ENCODE results near the gene CTRB2. TPM values are rescaled to one million over a fixed set of nuclear protein-coding genes. Genes with fewer than 3 reads are reported as not detected.

Gene CTRB2
- total RNA-seq, 6 donors from 2014 or later, result 9.8 to 15.9 TPM; not detected in 4

DNA sequence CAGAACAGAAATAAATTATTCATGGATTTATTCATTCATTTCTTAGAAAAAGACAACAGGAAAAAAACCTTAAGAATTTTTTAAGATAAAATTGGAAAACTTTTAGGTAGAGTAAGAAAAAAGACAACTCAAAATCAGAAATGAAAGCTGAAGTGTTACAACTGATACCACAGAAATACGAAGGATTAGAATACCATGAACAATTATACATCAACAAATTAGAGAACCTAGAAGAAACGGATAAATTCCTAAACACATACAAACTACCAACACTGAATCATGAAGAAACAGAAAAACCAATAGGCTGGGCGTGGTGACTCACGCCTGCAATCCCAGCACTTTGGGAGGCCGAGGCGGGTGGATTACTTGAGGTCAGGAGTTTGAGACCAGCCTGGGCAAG, 27.8 kb downstream of the CTRB2 start:
- ATAC-seq (ENCODE audit: low FRiP score in 2 of 2) (no peak), DNase-seq (no peak)
- Histone ChIP-seq H3K27me3 (no peaks in the 10 kb centered on the region), H3K4me1 (no peaks in the 10 kb centered on the region), H3K36me3 (no peaks in the 10 kb centered on the region), H3K4me3 (no peak overlapping the region), H3K27ac (no peak overlapping the region), H3K9me3 (peaks cover 4 to 32% (median 16%) of the 10 kb centered on the region in 4 donors)
- 92 to 96% methylated on average over 6 of the region's 6 CpGs for WGBS, 2 donors
- TF ChIP-seq POLR2AphosphoS5 (IDR thresholded peaks at IDR 0.05) (no peak), EP300 (IDR thresholded peaks at IDR 0.05) (no peak), POLR2A (IDR thresholded peaks at IDR 0.05) (no peak), CTCF (IDR thresholded peaks at IDR 0.05) (no peak)

DNA sequence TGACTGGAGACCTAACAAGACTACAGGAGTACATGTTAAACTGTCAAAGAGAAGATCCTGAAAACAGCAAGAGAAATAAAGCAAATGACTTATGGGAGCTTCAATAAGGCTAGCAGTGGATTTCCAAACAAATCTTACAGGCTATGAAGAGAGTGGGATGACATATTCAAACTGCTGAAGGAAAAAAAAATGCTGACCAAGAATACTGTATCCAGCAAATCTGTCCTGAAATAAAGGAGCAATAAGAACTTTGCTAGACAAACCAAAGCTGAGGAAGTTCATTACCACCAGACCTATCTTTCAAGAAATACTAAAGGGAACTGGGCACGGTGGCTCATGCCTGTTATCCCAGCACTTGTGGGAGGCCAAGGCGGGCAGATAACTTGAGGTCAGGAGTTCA, 30.0 kb downstream of the CTRB2 start:
- Histone ChIP-seq H3K27ac (no peak overlapping the region), H3K27me3 (no peaks in the 10 kb centered on the region), H3K36me3 (no peaks in the 10 kb centered on the region), H3K9me3 (peaks cover 13 to 38% (median 28%) of the 10 kb centered on the region in 4 donors), H3K4me1 (no peaks in the 10 kb centered on the region), H3K4me3 (no peak overlapping the region)
- ATAC-seq (ENCODE audit: low FRiP score in 2 of 2) (no peak), DNase-seq (no peak)
- WGBS, 2 donors, result 95 to 96% methylated on average over 2 of the region's 2 CpGs
- no peak for TF ChIP-seq EP300 (IDR thresholded peaks at IDR 0.05)
- no peak for TF ChIP-seq POLR2A (IDR thresholded peaks at IDR 0.05)
- no peak for TF ChIP-seq POLR2AphosphoS5 (IDR thresholded peaks at IDR 0.05)
- no peak for TF ChIP-seq CTCF (IDR thresholded peaks at IDR 0.05)

DNA sequence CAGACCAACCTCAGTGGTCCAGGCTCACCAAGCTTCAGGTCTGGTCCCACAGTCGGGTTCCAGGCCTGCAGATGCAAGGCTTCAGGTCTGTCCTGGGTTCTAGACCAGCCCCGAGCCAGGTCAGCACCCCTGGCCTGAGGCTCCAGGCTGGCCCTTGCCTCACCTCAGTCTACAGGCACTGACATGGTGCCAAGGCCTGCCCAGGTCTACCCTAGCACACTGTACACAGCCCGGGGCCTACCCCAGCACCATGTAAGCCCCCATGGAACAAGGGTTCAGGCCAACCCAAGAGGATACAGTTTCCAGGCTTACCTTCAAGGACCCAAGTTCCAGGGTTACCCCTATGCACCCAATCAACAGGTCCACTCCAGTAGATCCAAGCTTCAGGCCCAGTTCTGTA, 31.9 kb downstream of the CTRB2 start:
- no peaks in the 10 kb centered on the region for H3K27me3 ChIP-seq
- H3K4me1 ChIP-seq, result no peaks in the 10 kb centered on the region
- TF ChIP-seq EP300 (IDR thresholded peaks at IDR 0.05) (no peak), POLR2A (IDR thresholded peaks at IDR 0.05) (no peak)
- peaks cover 23 to 56% (median 44%) of the 10 kb centered on the region in 4 donors for H3K9me3 ChIP-seq
- peaks cover 0 to 8% (median 5%) of the 10 kb centered on the region in 4 donors for H3K36me3 ChIP-seq
- DNase-seq (no peak), ATAC-seq (ENCODE audit: low FRiP score in 2 of 2) (no peak)
- H3K4me3 ChIP-seq, result no peak overlapping the region
- 95% methylated on average over 3 of the region's 3 CpGs; no CpG with 5 or more reads in 1 of the 2 donors for WGBS, 2 donors
- H3K27ac ChIP-seq, result no peak overlapping the region

DNA sequence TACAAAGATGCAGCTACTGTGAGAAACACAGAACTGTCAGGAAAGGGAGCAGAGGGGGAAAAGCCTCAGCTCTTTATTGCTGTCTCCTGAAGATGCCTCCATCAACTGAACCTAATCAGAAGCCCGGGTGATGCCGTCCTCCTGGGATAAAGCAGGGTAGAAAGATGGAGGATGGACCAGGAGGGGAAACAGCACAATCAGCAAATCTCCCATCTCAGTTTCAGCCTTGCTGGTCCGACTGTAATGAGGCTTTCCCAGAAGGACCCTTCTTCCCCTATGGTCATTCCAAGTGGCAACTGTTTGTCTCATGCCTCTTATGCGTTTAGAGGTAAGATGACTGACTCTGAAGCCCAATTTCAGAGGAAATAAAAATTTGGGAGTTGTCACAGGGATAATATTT, 34.4 kb downstream of the CTRB2 start:
- Histone ChIP-seq H3K4me1 (no peaks in the 10 kb centered on the region), H3K27ac (no peak overlapping the region), H3K4me3 (no peak overlapping the region), H3K36me3 (peaks cover 15 to 33% (median 29%) of the 10 kb centered on the region in 4 donors), H3K27me3 (no peaks in the 10 kb centered on the region), H3K9me3 (peaks cover 31 to 78% (median 69%) of the 10 kb centered on the region in 4 donors)
- WGBS, 2 donors, result 94 to 98% methylated on average over 4 of the region's 4 CpGs
- ATAC-seq (ENCODE audit: low FRiP score in 2 of 2), result no peak
- TF ChIP-seq POLR2A (IDR thresholded peaks at IDR 0.05) (no peak), EP300 (IDR thresholded peaks at IDR 0.05) (no peak), POLR2AphosphoS5 (IDR thresholded peaks at IDR 0.05) (no peak), CTCF (IDR thresholded peaks at IDR 0.05) (no peak)
- no peak for DNase-seq

DNA sequence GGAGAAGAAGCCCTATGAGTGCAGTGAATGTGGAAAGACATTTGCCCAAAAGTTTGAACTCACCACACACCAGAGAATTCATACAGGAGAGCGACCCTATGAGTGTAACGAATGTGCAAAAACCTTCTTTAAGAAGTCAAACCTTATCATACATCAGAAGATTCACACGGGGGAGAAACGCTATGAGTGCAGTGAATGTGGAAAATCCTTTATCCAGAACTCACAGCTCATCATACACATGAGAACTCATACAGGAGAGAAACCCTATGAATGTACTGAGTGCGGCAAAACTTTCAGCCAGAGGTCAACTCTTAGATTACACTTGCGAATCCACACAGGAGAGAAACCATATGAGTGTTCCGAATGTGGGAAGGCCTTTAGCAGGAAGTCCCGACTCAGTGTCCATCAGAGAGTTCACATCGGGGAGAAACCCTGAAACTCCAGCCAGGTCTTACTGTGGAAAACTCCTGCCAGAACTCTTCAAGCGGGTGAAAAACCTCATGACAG, 37.0 kb downstream of the CTRB2 start:
- ATAC-seq (ENCODE audit: low FRiP score in 2 of 2) (no peak), DNase-seq (no peak)
- TF ChIP-seq POLR2A (IDR thresholded peaks at IDR 0.05), result no peak
- no peak for TF ChIP-seq CTCF (IDR thresholded peaks at IDR 0.05)
- TF ChIP-seq POLR2AphosphoS5 (IDR thresholded peaks at IDR 0.05), result no peak
- TF ChIP-seq EP300 (IDR thresholded peaks at IDR 0.05), result no peak
- Histone ChIP-seq H3K9me3 (peaks cover 27 to 67% (median 57%) of the 10 kb centered on the region in 4 donors), H3K4me1 (no peaks in the 10 kb centered on the region), H3K27ac (no peak overlapping the region), H3K27me3 (no peaks in the 10 kb centered on the region), H3K4me3 (no peak overlapping the region), H3K36me3 (peaks cover 20 to 47% (median 39%) of the 10 kb centered on the region in 4 donors)
- WGBS, 2 donors, result 96 to 99% methylated on average over 10 of the region's 10 CpGs
